HEK293 (cell line): ENCODE data around the gene FHIT.

Experiments
- CTCF ChIA-PET: fragments of 350-600 bp; formaldehyde crosslinking; extraction: SDS; loops from one replicate; lab custom pipeline; 2021; ENCODE audit warnings: antibody characterized with exemption; lab: Yijun Ruan, JAX
- POLR2A ChIA-PET: fragments of 300-600 bp; formaldehyde crosslinking; extraction: SDS; loops from one replicate; lab custom pipeline; 2020; ENCODE audit warnings: antibody characterized with exemption, inconsistent platforms; lab: Yijun Ruan, JAX
- H3K27ac ChIP-seq: fragments of 200-500 bp; sonication (Bioruptor generic); 2 replicates; pipeline ENCODE4 v1.5.1; 2014; ENCODE audit warnings: low read depth, low read length, control low read depth, inconsistent platforms; ENCODE audit errors: extremely low read depth
- H3K36me3 ChIP-seq, 2 experiments: fragments of 200-500 bp in 1 of 2; sonication (Bioruptor generic) in 1 of 2; 1 replicate in 1 of 2; 2 replicates in 1 of 2; pipeline ENCODE4 v1.5.1; 2014 to 2017; ENCODE audit warnings: inconsistent platforms in 2 of 2, low read length in 2 of 2; ENCODE audit not compliant: control insufficient read depth in 2 of 2, insufficient read depth in 1 of 2
- H3K4me1 ChIP-seq: fragments of 200-500 bp; sonication (Bioruptor generic); 2 replicates; pipeline ENCODE4 v1.5.1; 2014; ENCODE audit warnings: mild to moderate bottlenecking, low read length, inconsistent platforms; ENCODE audit not compliant: control insufficient read depth, insufficient read depth
- H3K4me3 ChIP-seq: 2 replicates; pipeline ENCODE4 v1.5.1; 2011; ENCODE audit warnings: low read depth, mild to moderate bottlenecking, control low read depth, low read length, moderate library complexity
- H3K9me3 ChIP-seq: fragments of 200-500 bp; sonication (Bioruptor generic); 2 replicates; pipeline ENCODE4 v1.5.1; 2014; ENCODE audit warnings: low read depth, low read length, inconsistent platforms; ENCODE audit not compliant: control insufficient read depth, insufficient read depth
- CTCF ChIP-seq: fragments of 450-650 bp; formaldehyde crosslinking; IDR thresholded peaks from 2 replicates; pipeline ENCODE4 v1.5.1; 2016; ENCODE audit warnings: missing biosample characterization, missing genetic modification characterization
- PRDM10 ChIP-seq: fragments of 450-650 bp; formaldehyde crosslinking; IDR thresholded peaks from 2 replicates; pipeline ENCODE4 v1.5.1; 2016; ENCODE audit warnings: missing biosample characterization, missing genetic modification characterization
- ZBTB17 ChIP-seq: fragments of 450-650 bp; formaldehyde crosslinking; IDR thresholded peaks from 2 replicates; pipeline ENCODE4 v1.5.1; 2016; ENCODE audit warnings: missing biosample characterization, missing genetic modification characterization
- ZFHX2 ChIP-seq: fragments of 450-650 bp; formaldehyde crosslinking; conservative IDR thresholded peaks from 2 replicates; pipeline ENCODE4 v1.5.1; 2016; ENCODE audit warnings: missing biosample characterization, missing genetic modification characterization
- ZFP41 ChIP-seq: fragments of 450-650 bp; formaldehyde crosslinking; IDR thresholded peaks from 2 replicates; pipeline ENCODE4 v1.5.1; 2016; ENCODE audit warnings: missing biosample characterization, missing genetic modification characterization, borderline replicate concordance
- ZFP69B ChIP-seq: fragments of 450-650 bp; formaldehyde crosslinking; IDR thresholded peaks from 2 replicates; pipeline ENCODE4 v1.5.1; 2016; ENCODE audit warnings: missing biosample characterization, missing genetic modification characterization
- ZNF112 ChIP-seq: fragments of 450-650 bp; formaldehyde crosslinking; IDR thresholded peaks from 2 replicates; pipeline ENCODE4 v1.5.0; 2017; ENCODE audit warnings: missing biosample characterization, missing genetic modification characterization
- ZNF16 ChIP-seq: fragments of 450-650 bp; formaldehyde crosslinking; IDR thresholded peaks from 2 replicates; pipeline ENCODE4 v1.5.1; 2016; ENCODE audit warnings: low read depth, missing biosample characterization, missing genetic modification characterization
- ZNF221 ChIP-seq: fragments of 450-650 bp; formaldehyde crosslinking; IDR thresholded peaks from 2 replicates; pipeline ENCODE4 v1.5.1; 2017; ENCODE audit warnings: missing biosample characterization, missing genetic modification characterization, borderline replicate concordance
- ZNF248 ChIP-seq: fragments of 450-650 bp; formaldehyde crosslinking; IDR thresholded peaks from 2 replicates; pipeline ENCODE4 v1.5.1; 2017; ENCODE audit warnings: missing biosample characterization, missing genetic modification characterization
- ZNF354C ChIP-seq: fragments of 450-650 bp; formaldehyde crosslinking; IDR thresholded peaks from 2 replicates; pipeline ENCODE4 v1.5.1; 2016; ENCODE audit warnings: missing biosample characterization, missing genetic modification characterization, low read depth, borderline replicate concordance
- ZNF423 ChIP-seq: fragments of 450-650 bp; formaldehyde crosslinking; IDR thresholded peaks from 2 replicates; pipeline ENCODE4 v1.5.1; 2016; ENCODE audit warnings: missing biosample characterization, missing genetic modification characterization
- ZNF426 ChIP-seq: fragments of 450-650 bp; formaldehyde crosslinking; IDR thresholded peaks from 2 replicates; pipeline ENCODE4 v1.5.1; 2017; ENCODE audit warnings: missing biosample characterization, missing genetic modification characterization, mild to moderate bottlenecking, inconsistent platforms, moderate library complexity
- ZNF449 ChIP-seq: fragments of 450-650 bp; formaldehyde crosslinking; IDR thresholded peaks from 2 replicates; pipeline ENCODE4 v1.5.1; 2017; ENCODE audit warnings: missing biosample characterization, mild to moderate bottlenecking, missing genetic modification characterization, moderate library complexity
- ZNF513 ChIP-seq: fragments of 450-650 bp; IDR thresholded peaks from 2 replicates; pipeline ENCODE4 v1.5.1; 2018; ENCODE audit warnings: missing biosample characterization, missing genetic modification characterization
- ZNF548 ChIP-seq: fragments of 450-650 bp; formaldehyde crosslinking; IDR thresholded peaks from 2 replicates; pipeline ENCODE4 v1.5.1; 2016; ENCODE audit warnings: missing biosample characterization, missing genetic modification characterization
- ZNF621 ChIP-seq: fragments of 450-650 bp; formaldehyde crosslinking; IDR thresholded peaks from 2 replicates; pipeline ENCODE4 v1.5.1; 2017; ENCODE audit warnings: missing biosample characterization, missing genetic modification characterization
- ZNF629 ChIP-seq: fragments of 450-650 bp; formaldehyde crosslinking; IDR thresholded peaks from 2 replicates; pipeline ENCODE4 v1.5.1; 2017; ENCODE audit warnings: missing biosample characterization, missing genetic modification characterization
- ZNF639 ChIP-seq: fragments of 450-650 bp; formaldehyde crosslinking; IDR thresholded peaks from 2 replicates; pipeline ENCODE4 v1.5.1; 2016; ENCODE audit warnings: missing biosample characterization, missing genetic modification characterization
- ZNF645 ChIP-seq: fragments of 450-650 bp; formaldehyde crosslinking; IDR thresholded peaks from 2 replicates; pipeline ENCODE4; 2016; ENCODE audit warnings: missing biosample characterization, missing genetic modification characterization
- ZNF677 ChIP-seq: fragments of 450-650 bp; IDR thresholded peaks from 2 replicates; pipeline ENCODE4 v1.5.0; 2018; ENCODE audit warnings: missing biosample characterization, mild to moderate bottlenecking, missing genetic modification characterization, moderate library complexity
- ZNF692 ChIP-seq: fragments of 450-650 bp; formaldehyde crosslinking; IDR thresholded peaks from 2 replicates; pipeline ENCODE4 v1.5.1; 2016; ENCODE audit warnings: missing biosample characterization, missing genetic modification characterization
- ZNF791 ChIP-seq: fragments of 450-650 bp; formaldehyde crosslinking; IDR thresholded peaks from 2 replicates; pipeline ENCODE4 v1.5.1; 2016; ENCODE audit warnings: missing biosample characterization, missing genetic modification characterization
- ZNF792 ChIP-seq: fragments of 450-650 bp; formaldehyde crosslinking; IDR thresholded peaks from 2 replicates; pipeline ENCODE4 v1.5.1; 2016; ENCODE audit warnings: missing biosample characterization, missing genetic modification characterization

The FHIT gene

GRCh38 chr3:60185161-60185560, 1066.1 kb downstream of the FHIT start:
- ChIA-PET CTCF (interaction anchor here (0.7 kb wide), 1 partner anchor 54 kb away, joined by 3 read pairs; no protein-coding TSS in a partner anchor), POLR2A (no interaction called here)
- no peaks in the 10 kb centered on the region for H3K4me1 ChIP-seq
- H3K4me3 ChIP-seq: no peak overlapping the region
- TF ChIP-seq PRDM10 (tag by site-specific recombination) (no peak), ZFHX2 (tag by site-specific recombination) (no peak), ZNF423 (no peak), ZNF449 (no peak), ZNF621 (no peak), ZNF354C (tag by site-specific recombination) (no peak), ZNF629 (tag by site-specific recombination) (no peak), ZNF513 (no peak), ZNF677 (no peak)
- TF ChIP-seq, all 188 proteins: peak for 0
- Histone ChIP-seq H3K36me3 (no peaks in the 10 kb centered on the region), H3K9me3 (no peaks in the 10 kb centered on the region), H3K27ac (no peak overlapping the region)

- ChIA-PET CTCF (interaction anchor here (1.3 kb wide), 1 partner anchor 20 kb away, joined by 3 read pairs; no protein-coding TSS in a partner anchor), POLR2A (no interaction called here)
- H3K4me1 ChIP-seq: no peaks in the 10 kb centered on the region
- H3K27ac ChIP-seq: no peak overlapping the region
- H3K9me3 ChIP-seq: no peaks in the 10 kb centered on the region
- H3K4me3 ChIP-seq: no peak overlapping the region
- no peaks in the 10 kb centered on the region for H3K36me3 ChIP-seq
- no peak for TF ChIP-seq CTCF (tag by site-specific recombination)
- no peak for TF ChIP-seq ZNF645 (tag by site-specific recombination)
- TF ChIP-seq ZNF791 (tag by site-specific recombination): no peak
- TF ChIP-seq ZNF248 (tag by site-specific recombination): no peak
- TF ChIP-seq ZNF221 (tag by site-specific recombination): no peak
- TF ChIP-seq ZNF639 (tag by site-specific recombination): no peak
- TF ChIP-seq ZNF426 (tag by site-specific recombination): no peak
- no peak for TF ChIP-seq ZNF16
- TF ChIP-seq ZFP69B (tag by site-specific recombination): no peak
- no peak for TF ChIP-seq ZFP41 (tag by site-specific recombination)
- TF ChIP-seq ZNF792: no peak
- no peak for TF ChIP-seq ZNF548 (tag by site-specific recombination)
- TF ChIP-seq ZNF112: no peak
- TF ChIP-seq ZBTB17: no peak
- TF ChIP-seq ZNF692 (tag by site-specific recombination): no peak
These were observed 1068.6 kb downstream of the FHIT start for GRCh38 chr3:60182697-60183096.
